GM12878 (cell line): ENCODE data around the gene IKZF1. TPM values are rescaled to one million over a fixed set of nuclear protein-coding genes. Genes with fewer than 3 reads are reported as not detected.

Experiments
- ATAC-seq: fragments of 200-7000 bp; cut with Tn5 transposase; 3 replicates; pipeline ENCODE4 v1.9.1; 2020; ENCODE audit warnings: mild to moderate bottlenecking, moderate library complexity
- BruUV-seq: library from RNA; stranded (reverse); fragments of 400-500 nt; replicated peaks from 2 replicates; lab custom pipeline; 2021; lab: Mats Ljungman, UMichigan
- CTCF ChIA-PET: fragments of 300-600 bp; sonication (Branson Sonifier 250); formaldehyde crosslinking; extraction: SDS; loops from one replicate; lab custom pipeline; 2021; ENCODE audit warnings: inconsistent platforms; lab: Yijun Ruan, JAX
- POLR2A ChIA-PET: fragments of 350-600 bp; formaldehyde crosslinking; extraction: SDS; loops from one replicate; lab custom pipeline; 2021; ENCODE audit warnings: inconsistent platforms; lab: Charles Lee
- RAD21 ChIA-PET: fragments of 300-600 bp; sonication (Branson Sonifier 250); formaldehyde crosslinking; loops from one replicate; lab custom pipeline; 2023; ENCODE audit warnings: antibody characterized with exemption; ENCODE audit not compliant: unreplicated experiment; lab: Charles Lee
- SMC1A ChIA-PET: fragments of 300-600 bp; sonication (Branson Sonifier 250); formaldehyde crosslinking; loops from one replicate; lab custom pipeline; 2023; ENCODE audit not compliant: unreplicated experiment, uncharacterized antibody; lab: Charles Lee
- DNase-seq: peaks from one replicate; pipeline ENCODE4 v3.0.0-alpha.2; 2011; ENCODE audit warnings: low read depth, low spot score
- FAIRE-seq: peaks from 3 replicates; lab custom pipeline; 2011; peaks lifted over from hg19 to GRCh38; lab: Jason Lieb, UNC
- H2AFZ ChIP-seq: 2 replicates; pipeline ENCODE4 v1.6.0; 2011; ENCODE audit warnings: low read depth, low read length, control low read depth; ENCODE audit not compliant: control insufficient read depth
- H3K27ac ChIP-seq: 2 replicates; pipeline ENCODE4 v1.5.1; 2011; ENCODE audit warnings: control low read depth; ENCODE audit not compliant: control insufficient read depth, insufficient read depth
- H3K27me3 ChIP-seq, 2 experiments: replicated peaks in 1 of 2; 2 replicates each; pipeline versions ENCODE4 v1.6.0 to v1.6.1; 2011; ENCODE audit warnings: low read length in 1 of 2; ENCODE audit not compliant: control insufficient read depth in 2 of 2, insufficient read depth in 2 of 2
- H3K36me3 ChIP-seq, 2 experiments: 2 replicates each; pipeline ENCODE4 v1.5.1; 2011; ENCODE audit warnings: low read length in 1 of 2; ENCODE audit not compliant: control insufficient read depth in 2 of 2, insufficient read depth in 2 of 2
- H3K4me1 ChIP-seq: 2 replicates; pipeline ENCODE4 v1.6.1; 2011; ENCODE audit warnings: mild to moderate bottlenecking, low read length, moderate library complexity, mixed read lengths; ENCODE audit not compliant: control insufficient read depth, insufficient read depth
- H3K4me2 ChIP-seq: 2 replicates; pipeline ENCODE4 v1.6.0; 2011; ENCODE audit warnings: control low read depth; ENCODE audit not compliant: control insufficient read depth, insufficient read depth
- H3K4me3 ChIP-seq: fragments of 200-600 bp; sonication (generic); 2 replicates; pipeline ENCODE4 v1.5.1; 2016
- H3K79me2 ChIP-seq: 2 replicates; pipeline ENCODE4 v1.6.0; 2011; ENCODE audit warnings: low read length; ENCODE audit not compliant: control insufficient read depth, insufficient read depth
- H3K9ac ChIP-seq: 2 replicates; pipeline ENCODE4 v1.8.0; 2011; ENCODE audit warnings: low read length, control low read depth, mixed read lengths; ENCODE audit not compliant: control insufficient read depth, insufficient read depth
- H3K9me3 ChIP-seq: replicated peaks from 3 replicates; pipeline ENCODE4 v1.5.1; 2011; ENCODE audit warnings: mild to moderate bottlenecking, low read length; ENCODE audit not compliant: control insufficient read depth, insufficient read depth
- H4K20me1 ChIP-seq: 2 replicates; pipeline ENCODE4 v1.6.0; 2011; ENCODE audit not compliant: control insufficient read depth, insufficient read depth
- BCL11A ChIP-seq: IDR thresholded peaks from 2 replicates; pipeline ENCODE4 v1.6.1; 2011; ENCODE audit warnings: low read depth, low read length
- BCL3 ChIP-seq: IDR thresholded peaks from 2 replicates; pipeline ENCODE4 v1.6.1; 2011; ENCODE audit warnings: borderline replicate concordance, low read depth, mild to moderate bottlenecking, moderate library complexity, low read length; ENCODE audit not compliant: insufficient read depth, poor library complexity, severe bottlenecking
- EED ChIP-seq: sonication (generic); IDR thresholded peaks from 2 replicates; pipeline ENCODE4 v1.6.1; 2016; ENCODE audit warnings: antibody characterized with exemption, low read depth
- ESRRA ChIP-seq: IDR thresholded peaks from 2 replicates; pipeline ENCODE4 v1.6.1; 2012; ENCODE audit warnings: mild to moderate bottlenecking, low read length, improper control_type of control experiment
- FOXM1 ChIP-seq: IDR thresholded peaks from 2 replicates; pipeline ENCODE4 v1.6.1; 2012; ENCODE audit warnings: low read depth, mild to moderate bottlenecking, inconsistent platforms, low read length, moderate library complexity
- GABPA ChIP-seq: IDR thresholded peaks from 2 replicates; pipeline ENCODE4 v1.6.1; 2014; ENCODE audit warnings: antibody characterized with exemption, low read depth, mild to moderate bottlenecking, inconsistent platforms
- GATAD2B ChIP-seq: fragments of 450-650 bp; conservative IDR thresholded peaks from 2 replicates; pipeline ENCODE4 v1.6.1; 2017; ENCODE audit warnings: low read depth, mild to moderate bottlenecking, moderate library complexity
- HDGF ChIP-seq: fragments of 450-650 bp; IDR thresholded peaks from 2 replicates; pipeline ENCODE4 v1.6.1; 2016; ENCODE audit warnings: antibody characterized with exemption
- LARP7 ChIP-seq: fragments of 450-650 bp; IDR thresholded peaks from 2 replicates; pipeline ENCODE4 v1.6.1; 2017; ENCODE audit warnings: mild to moderate bottlenecking
- NFYA ChIP-seq: IDR thresholded peaks from 2 replicates; pipeline ENCODE4 v1.6.1; 2011; ENCODE audit warnings: low read depth, mild to moderate bottlenecking, low read length, improper control_type of control experiment, borderline replicate concordance
- NR2C2 ChIP-seq: IDR thresholded peaks from 2 replicates; pipeline ENCODE4 v1.6.1; 2011; ENCODE audit warnings: borderline replicate concordance, low read depth; ENCODE audit not compliant: control insufficient read depth, insufficient read length
- PAX5 ChIP-seq: IDR thresholded peaks from 2 replicates; pipeline ENCODE4 v1.6.1; 2011; ENCODE audit warnings: low read depth, low read length, borderline replicate concordance
- PML ChIP-seq: IDR thresholded peaks from 2 replicates; pipeline ENCODE4 v1.6.1; 2012; ENCODE audit warnings: low read length, inconsistent platforms
- POLR2AphosphoS2 ChIP-seq: IDR thresholded peaks from 2 replicates; pipeline ENCODE4 v1.6.1; 2011; ENCODE audit warnings: low read depth, mild to moderate bottlenecking, low read length, improper control_type of control experiment, moderate library complexity
- RAD21 ChIP-seq: IDR thresholded peaks from 2 replicates; pipeline ENCODE4 v1.6.1; 2011; ENCODE audit warnings: mild to moderate bottlenecking, low read depth, low read length, moderate library complexity; ENCODE audit not compliant: insufficient read depth
- SMARCA5 ChIP-seq: fragments of 450-650 bp; IDR thresholded peaks from 2 replicates; pipeline ENCODE4 v1.6.1; 2017; ENCODE audit warnings: mild to moderate bottlenecking
- YY1 ChIP-seq: IDR thresholded peaks from 2 replicates; pipeline ENCODE4 v1.6.1; 2011; ENCODE audit warnings: low read depth, mild to moderate bottlenecking, low read length
- WGBS: methylation state at CpG from one replicate; pipeline ENCODE4 v1.1.6; 2016; ENCODE audit warnings: low lambda C conversion rate; ENCODE audit not compliant: insufficient replicate concordance, insufficient coverage; ENCODE audit errors: missing lambda C conversion rate; 5-methylcytosine and 5-hydroxymethylcytosine counted together
- in situ Hi-C: fragments of 300-500 bp; cut with MboI; formaldehyde crosslinking; loops from 9 replicates; pipeline ENCODE4 v1.14.3; 2018; ENCODE audit warnings: mixed read lengths
- intact Hi-C: fragments of 100-400 bp; cut with micrococcal nuclease; formaldehyde crosslinking; loops from one replicate; pipeline ENCODE4 v1.14.2; 2022; ENCODE audit not compliant: unreplicated experiment
- polyA plus RNA-seq, 11 experiments: library from polyadenylated mRNA; depleted of rRNA in 4 of 11; unstranded in 6 of 11; stranded (reverse) in 5 of 11; fragments of >200 nt; fragmentation: Nextera tagmentation in 4 of 11; fragmentation: Illumina TruSeq in 1 of 11; extraction: Ambion mirVana in 4 of 11; extraction: Trizol in 1 of 11; gene quantifications; 1 replicate in 1 of 11; 2 replicates in 10 of 11; pipeline versions ENCODE4 v1.2.1 to v1.2.3, GENCODE V29; 2011 to 2016; ENCODE audit warnings: inconsistent platforms in 2 of 11, missing spikeins in 2 of 11, low read depth in 1 of 11
- total RNA-seq, 4 experiments: library from RNA; depleted of rRNA in 3 of 4; stranded (reverse); fragments of >200 nt in 3 of 4; fragmentation: Illumina TruSeq in 1 of 4; extraction: Trizol in 1 of 4; gene quantifications; 2 replicates each; pipeline versions ENCODE4 v1.2.1 to v1.2.3, GENCODE V29; 2013 to 2021

The IKZF1 gene
- total and polyA plus RNA-seq, 10 of the 15 experiments (the other 5 are each of a cell fraction or from before 2014, with no cell fraction given) = 27.2 to 125 (median 71.6) TPM

GRCh38 chr7:50274361-50274760 is 30.2 kb upstream of the IKZF1 start:
- intact Hi-C loops = loop anchor here (2.0 kb wide), 1 partner anchor 94 kb away; no protein-coding TSS in a partner anchor
- Histone ChIP-seq H3K9ac (no peak overlapping the region), H3K4me3 (no peak overlapping the region), H2AFZ (no peak overlapping the region), H3K27ac (no peak overlapping the region), H4K20me1 (no peaks in the 10 kb centered on the region), H3K36me3 (no peaks in the 10 kb centered on the region), H3K79me2 (no peaks in the 10 kb centered on the region), H3K9me3 (peaks cover 7% of the 10 kb centered on the region), H3K4me2 (no peak overlapping the region), H3K4me1 (peaks cover 61% of the 10 kb centered on the region), H3K27me3 (no peaks in the 10 kb centered on the region)
- FAIRE-seq = no peak
- ChIA-PET SMC1A (interaction anchor here (1.1 to 18.0 kb wide), 22 partner anchors 9 to 142 kb away, joined by 3 to 356 read pairs (median 18); partner anchors contain the start of gene IKZF1), CTCF (interaction anchor here (0.7 to 15.9 kb wide), 25 partner anchors 8 to 155 kb away, joined by 3 to 250 read pairs (median 5); partner anchors contain the start of gene IKZF1), RAD21 (interaction anchor here (1.0 to 15.0 kb wide), 20 partner anchors 8 to 144 kb away, joined by 3 to 293 read pairs (median 8); partner anchors contain the start of gene IKZF1), POLR2A (interaction anchor here (0.7 to 13.4 kb wide), 14 partner anchors 9 to 144 kb away, joined by 3 to 165 read pairs (median 4); partner anchors contain the start of gene IKZF1)
- no TSS peak for BruUV-seq
- peak; percentile 51; the same call in 1 of the 2 replicates for TF ChIP-seq EED
- no peak for TF ChIP-seq ESRRA
- TF ChIP-seq HDGF = 0 out of 2 replicates have a peak, but pooled peaks have one; percentile 43
- TF ChIP-seq NFYA = no peak
- ATAC-seq = no peak
- no peak for DNase-seq
- WGBS = 45% methylated on average over 7 of the region's 7 CpGs
- in situ Hi-C loops = no loop called here

GRCh38 chr7:50275430-50275829 is 29.1 kb upstream of the IKZF1 start:
- intact Hi-C loops (loop anchor here (2.0 kb wide), 1 partner anchor 93 kb away; no protein-coding TSS in a partner anchor), in situ Hi-C loops (no loop called here)
- FAIRE-seq (no peak), ATAC-seq (no peak; the same call in 2 of the 3 replicates), DNase-seq (no peak)
- ChIA-PET POLR2A (interaction anchor here (1.4 to 13.4 kb wide), 7 partner anchors 9 to 56 kb away, joined by 3 to 165 read pairs (median 7); partner anchors contain the start of gene IKZF1), SMC1A (interaction anchor here (1.1 to 18.0 kb wide), 14 partner anchors 8 to 129 kb away, joined by 3 to 356 read pairs (median 25); partner anchors contain the start of gene IKZF1), CTCF (interaction anchor here (0.7 to 15.9 kb wide), 10 partner anchors 7 to 143 kb away, joined by 3 to 250 read pairs (median 12); partner anchors contain the start of gene IKZF1), RAD21 (interaction anchor here (0.9 to 15.0 kb wide), 11 partner anchors 7 to 130 kb away, joined by 3 to 293 read pairs (median 31); partner anchors contain the start of gene IKZF1)
- no peak overlapping the region for H3K9ac ChIP-seq
- no peaks in the 10 kb centered on the region for H3K27me3 ChIP-seq
- no peak overlapping the region for H3K4me2 ChIP-seq
- no peak overlapping the region for H2AFZ ChIP-seq
- H3K79me2 ChIP-seq = no peaks in the 10 kb centered on the region
- H3K36me3 ChIP-seq = no peaks in the 10 kb centered on the region
- WGBS = 65% methylated on average over 4 of the region's 4 CpGs
- H3K9me3 ChIP-seq = peaks cover 4% of the 10 kb centered on the region; the same call in 2 of the 3 replicates
- H3K4me3 ChIP-seq = no peak overlapping the region
- H3K27ac ChIP-seq = no peak overlapping the region
- H3K4me1 ChIP-seq = peaks cover 50% of the 10 kb centered on the region
- no TSS peak for BruUV-seq
- no peaks in the 10 kb centered on the region for H4K20me1 ChIP-seq
- no peak for TF ChIP-seq EED
- TF ChIP-seq NR2C2 = no peak
- TF ChIP-seq YY1 = no peak
- no peak for TF ChIP-seq BCL3
- TF ChIP-seq LARP7 = no peak
- TF ChIP-seq BCL11A = no peak
- peak; percentile 72; the same call in 1 of the 2 replicates for TF ChIP-seq PAX5
- TF ChIP-seq POLR2AphosphoS2 = no peak
- TF ChIP-seq SMARCA5 = 0 out of 2 replicates have a peak, but pooled peaks have one; percentile 66
- TF ChIP-seq GABPA = no peak
- no peak for TF ChIP-seq PML
- TF ChIP-seq GATAD2B = no peak
- TF ChIP-seq RAD21 = no peak
- no peak for TF ChIP-seq FOXM1
